ES-I3 (cell line): ENCODE data around the gene MSGN1.

Experiments used
- H3K36me3 ChIP-seq: 2 replicates; pipeline ENCODE4 v1.6.1; 2013; ENCODE audit warnings: mild to moderate bottlenecking, low read length, control low read depth, moderate library complexity; ENCODE audit not compliant: insufficient read depth
- H3K4me1 ChIP-seq: 2 replicates; pipeline ENCODE4 v1.6.1; 2013; ENCODE audit warnings: mild to moderate bottlenecking, control low read depth, low read length; ENCODE audit not compliant: insufficient read depth
- H3K9ac ChIP-seq: 2 replicates; pipeline ENCODE4 v1.6.1; 2013; ENCODE audit warnings: low read depth, mild to moderate bottlenecking, low read length, moderate library complexity
- H3K9me3 ChIP-seq: 2 replicates; pipeline ENCODE4 v1.6.1; 2013; ENCODE audit warnings: mild to moderate bottlenecking, low read length, moderate library complexity; ENCODE audit not compliant: control insufficient read depth, insufficient read depth

Gene MSGN1, protein sequence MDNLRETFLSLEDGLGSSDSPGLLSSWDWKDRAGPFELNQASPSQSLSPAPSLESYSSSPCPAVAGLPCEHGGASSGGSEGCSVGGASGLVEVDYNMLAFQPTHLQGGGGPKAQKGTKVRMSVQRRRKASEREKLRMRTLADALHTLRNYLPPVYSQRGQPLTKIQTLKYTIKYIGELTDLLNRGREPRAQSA

DNA sequence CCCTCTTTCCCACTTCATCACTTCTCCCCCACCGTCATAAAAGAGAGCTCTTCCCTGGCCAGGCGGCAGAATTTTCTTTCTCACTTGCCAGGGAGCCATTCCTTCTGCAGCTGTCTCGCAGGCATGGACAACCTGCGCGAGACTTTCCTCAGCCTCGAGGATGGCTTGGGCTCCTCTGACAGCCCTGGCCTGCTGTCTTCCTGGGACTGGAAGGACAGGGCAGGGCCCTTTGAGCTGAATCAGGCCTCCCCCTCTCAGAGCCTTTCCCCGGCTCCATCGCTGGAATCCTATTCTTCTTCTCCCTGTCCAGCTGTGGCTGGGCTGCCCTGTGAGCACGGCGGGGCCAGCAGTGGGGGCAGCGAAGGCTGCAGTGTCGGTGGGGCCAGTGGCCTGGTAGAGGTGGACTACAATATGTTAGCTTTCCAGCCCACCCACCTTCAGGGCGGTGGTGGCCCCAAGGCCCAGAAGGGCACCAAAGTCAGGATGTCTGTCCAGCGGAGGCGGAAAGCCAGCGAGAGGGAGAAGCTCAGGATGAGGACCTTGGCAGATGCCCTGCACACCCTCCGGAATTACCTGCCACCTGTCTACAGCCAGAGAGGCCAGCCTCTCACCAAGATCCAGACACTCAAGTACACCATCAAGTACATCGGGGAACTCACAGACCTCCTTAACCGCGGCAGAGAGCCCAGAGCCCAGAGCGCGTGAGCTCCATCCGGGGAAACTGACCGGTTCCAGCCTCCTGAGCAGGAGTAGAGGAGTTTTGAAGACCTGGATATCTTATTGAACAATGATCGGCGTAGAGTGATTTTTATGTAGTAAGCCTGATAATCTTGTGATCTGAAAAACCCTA lies at the start of gene MSGN1:
MSGN1 (plus strand) TSS at position 65 of the 850 bp plus-strand sequence; CDS start at position 124, 59 bp downstream.
- Histone ChIP-seq H3K4me1 (peaks cover 19% of the 10 kb centered on the region), H3K36me3 (no peaks in the 10 kb centered on the region), H3K9ac (no peak within 1 kb of the TSS), H3K9me3 (no peaks in the 10 kb centered on the region)

DNA sequence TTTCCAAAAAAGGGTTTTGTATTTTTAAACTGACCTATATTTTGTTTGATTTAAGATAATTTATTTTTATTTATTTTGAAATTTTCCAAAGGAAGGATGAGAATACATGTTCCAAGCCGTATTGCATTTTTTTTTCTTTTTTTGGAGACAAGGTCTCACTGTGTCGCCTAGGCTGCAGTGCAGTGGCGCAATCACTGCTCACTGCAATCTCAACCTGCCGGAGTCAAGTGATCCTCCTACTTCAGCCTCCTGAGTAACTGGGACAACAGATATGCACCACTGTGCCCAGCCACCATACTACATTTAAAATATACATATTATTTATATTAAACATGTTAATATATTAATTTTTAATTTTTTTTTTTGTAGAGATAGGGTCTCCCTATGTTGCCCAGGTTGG lies 47.4 kb upstream of the MSGN1 start:
- peaks cover 4% of the 10 kb centered on the region; the same call in 1 of the 2 replicates for H3K36me3 ChIP-seq
- H3K9ac ChIP-seq = no peak overlapping the region
- H3K9me3 ChIP-seq = no peaks in the 10 kb centered on the region
- H3K4me1 ChIP-seq = no peaks in the 10 kb centered on the region

DNA sequence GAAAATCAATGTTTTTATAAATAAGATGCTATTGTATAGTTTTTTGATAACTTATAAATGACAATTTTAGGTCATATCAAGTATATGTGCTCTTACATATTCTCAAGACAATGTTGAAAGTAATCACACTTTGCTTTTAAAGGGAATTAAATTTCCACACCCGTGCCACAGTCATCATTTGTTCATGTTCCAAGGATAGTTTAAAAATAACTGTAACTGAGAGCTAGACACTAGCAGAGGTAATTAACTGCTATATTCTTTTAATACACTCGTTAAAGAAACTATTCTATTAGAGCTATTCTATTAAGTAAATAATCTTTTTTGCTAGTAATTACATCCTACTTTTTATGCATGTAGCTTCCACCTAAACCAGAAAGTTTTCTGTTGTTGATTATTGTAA lies 44.3 kb upstream of the MSGN1 start:
- 0 out of 2 replicates have a peak, but pooled peaks cover 3% of the 10 kb centered on the region for H3K36me3 ChIP-seq
- no peak overlapping the region for H3K9ac ChIP-seq
- no peaks in the 10 kb centered on the region for H3K4me1 ChIP-seq
- H3K9me3 ChIP-seq = no peaks in the 10 kb centered on the region

DNA sequence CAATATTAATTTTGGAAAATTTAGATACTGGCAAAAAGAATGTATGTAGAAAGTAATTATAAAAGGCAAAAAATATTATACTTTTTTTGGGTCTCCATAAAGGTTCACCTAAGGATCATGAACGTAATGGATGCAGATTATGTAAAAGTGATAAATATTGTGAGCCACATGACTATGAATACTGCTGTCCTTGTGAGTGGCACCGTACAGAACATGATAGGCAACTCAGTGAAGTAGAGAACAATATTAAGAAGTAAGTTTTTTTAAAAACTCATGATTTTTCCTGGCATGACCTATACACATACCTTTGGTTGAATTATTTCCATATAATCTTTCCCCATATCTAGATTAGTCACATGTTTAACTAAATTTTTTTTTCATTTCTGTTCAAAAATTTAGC lies 43.7 kb upstream of the MSGN1 start:
- Histone ChIP-seq H3K36me3 (0 out of 2 replicates have a peak, but pooled peaks cover 3% of the 10 kb centered on the region), H3K4me1 (no peaks in the 10 kb centered on the region), H3K9ac (no peak overlapping the region), H3K9me3 (no peaks in the 10 kb centered on the region)

DNA sequence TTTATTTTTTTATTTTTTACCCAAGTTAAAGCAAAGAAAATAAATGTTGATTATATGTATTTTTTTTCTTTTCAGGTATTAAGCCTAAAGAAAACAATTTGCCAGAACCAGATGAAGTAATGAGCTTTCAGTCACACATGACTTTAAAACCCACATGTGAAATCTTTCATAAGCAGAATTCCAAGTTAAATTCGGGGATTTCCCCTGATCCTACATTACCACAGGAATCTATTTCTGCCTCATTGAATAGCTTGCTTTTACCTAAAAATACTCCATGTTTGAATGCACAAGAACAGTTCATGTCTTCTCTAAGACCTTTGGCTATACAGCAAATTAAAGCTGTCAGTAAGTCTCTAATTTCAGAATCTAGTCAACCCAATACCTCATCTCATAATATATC lies 35.7 kb upstream of the MSGN1 start:
- Histone ChIP-seq H3K4me1 (no peaks in the 10 kb centered on the region), H3K9ac (no peak overlapping the region), H3K9me3 (no peaks in the 10 kb centered on the region), H3K36me3 (no peaks in the 10 kb centered on the region; the same call in 1 of the 2 replicates)

DNA sequence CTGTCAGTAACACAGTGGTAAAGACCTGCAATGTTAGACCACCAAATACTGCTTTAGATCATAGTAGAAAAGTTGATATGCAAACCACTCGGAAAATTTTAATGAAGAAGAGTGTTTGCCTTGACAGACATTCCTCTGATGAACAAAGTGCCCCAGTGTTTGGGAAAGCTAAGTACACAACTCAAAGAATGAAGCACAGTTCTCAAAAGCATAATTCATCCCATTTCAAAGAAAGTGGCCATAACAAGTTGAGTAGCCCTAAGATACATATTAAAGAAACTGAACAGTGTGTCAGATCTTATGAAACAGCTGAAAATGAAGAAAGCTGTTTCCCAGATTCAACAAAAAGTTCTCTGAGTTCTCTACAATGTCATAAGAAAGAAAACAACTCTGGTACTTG lies 34.8 kb upstream of the MSGN1 start:
- H3K36me3 ChIP-seq = no peaks in the 10 kb centered on the region; the same call in 1 of the 2 replicates

DNA sequence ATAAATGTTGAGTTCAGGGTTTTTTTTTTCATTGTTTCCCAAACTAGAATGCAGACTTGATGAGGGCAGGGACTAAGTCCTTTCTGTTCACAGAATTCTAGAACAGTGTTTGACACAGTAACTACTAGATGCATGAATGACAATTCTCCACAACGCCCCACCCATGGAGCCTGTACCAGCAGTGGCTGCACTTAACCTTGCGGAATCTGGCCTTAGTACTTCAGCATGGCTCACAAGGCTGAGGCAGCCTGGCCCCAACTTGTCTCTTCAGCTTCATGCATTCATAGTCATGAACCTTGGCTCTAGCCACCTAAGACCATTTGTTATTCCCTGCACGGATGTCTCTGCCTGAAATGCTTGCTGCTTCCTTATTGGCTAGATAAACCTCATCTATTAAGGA lies 29.5 kb upstream of the MSGN1 start:
- Histone ChIP-seq H3K36me3 (no peaks in the 10 kb centered on the region), H3K4me1 (no peaks in the 10 kb centered on the region), H3K9me3 (no peaks in the 10 kb centered on the region), H3K9ac (no peak overlapping the region)

More for the DNA sequence above, 34.8 kb upstream of the MSGN1 start:
- Histone ChIP-seq H3K4me1 (no peaks in the 10 kb centered on the region), H3K9me3 (no peaks in the 10 kb centered on the region), H3K9ac (no peak overlapping the region)

DNA sequence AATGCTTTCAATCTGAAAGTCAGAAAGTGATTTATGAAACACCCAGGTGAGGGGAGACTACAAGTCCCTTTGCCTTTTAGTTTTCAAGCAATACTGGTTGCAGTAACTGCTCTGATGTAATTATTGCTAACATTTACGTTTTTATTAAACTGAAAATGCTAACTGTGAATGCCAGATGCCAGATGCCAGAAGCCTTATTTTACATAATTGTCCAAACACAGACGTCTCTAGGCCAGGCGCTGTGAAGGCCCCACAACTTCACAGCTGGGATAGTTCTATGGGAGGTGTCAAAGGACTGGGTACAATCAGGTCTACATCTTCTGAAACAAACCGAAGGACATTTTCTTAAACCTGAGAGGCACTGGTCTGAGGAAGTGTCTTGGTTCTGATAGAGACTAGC lies 27.5 kb upstream of the MSGN1 start:
- H3K36me3 ChIP-seq = no peaks in the 10 kb centered on the region
- no peaks in the 10 kb centered on the region for H3K9me3 ChIP-seq
- H3K4me1 ChIP-seq = peaks cover 2% of the 10 kb centered on the region; the same call in 1 of the 2 replicates
- H3K9ac ChIP-seq = no peak overlapping the region

DNA sequence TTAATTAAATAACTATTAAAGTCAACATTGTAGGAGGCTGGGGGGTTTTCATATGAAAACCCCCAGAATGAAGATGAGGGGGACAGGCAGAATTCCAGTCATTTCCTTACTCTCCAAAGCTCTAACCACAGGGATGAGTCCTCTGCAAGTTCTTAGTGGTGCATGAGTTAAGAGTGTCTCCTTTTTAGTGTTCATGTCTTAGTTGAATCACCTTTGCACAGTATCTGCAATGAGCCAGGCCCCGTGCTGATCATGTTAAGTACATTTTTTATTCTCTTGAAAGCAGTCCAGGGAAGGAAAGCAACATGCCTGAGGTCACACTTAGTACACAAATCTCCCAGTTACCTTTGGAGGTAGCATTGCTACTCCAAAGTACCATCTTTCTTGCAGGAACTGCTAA lies 25.7 kb upstream of the MSGN1 start:
- H3K9ac ChIP-seq = no peak overlapping the region
- no peaks in the 10 kb centered on the region for H3K36me3 ChIP-seq
- H3K9me3 ChIP-seq = no peaks in the 10 kb centered on the region
- peaks cover 6% of the 10 kb centered on the region; the same call in 1 of the 2 replicates for H3K4me1 ChIP-seq

DNA sequence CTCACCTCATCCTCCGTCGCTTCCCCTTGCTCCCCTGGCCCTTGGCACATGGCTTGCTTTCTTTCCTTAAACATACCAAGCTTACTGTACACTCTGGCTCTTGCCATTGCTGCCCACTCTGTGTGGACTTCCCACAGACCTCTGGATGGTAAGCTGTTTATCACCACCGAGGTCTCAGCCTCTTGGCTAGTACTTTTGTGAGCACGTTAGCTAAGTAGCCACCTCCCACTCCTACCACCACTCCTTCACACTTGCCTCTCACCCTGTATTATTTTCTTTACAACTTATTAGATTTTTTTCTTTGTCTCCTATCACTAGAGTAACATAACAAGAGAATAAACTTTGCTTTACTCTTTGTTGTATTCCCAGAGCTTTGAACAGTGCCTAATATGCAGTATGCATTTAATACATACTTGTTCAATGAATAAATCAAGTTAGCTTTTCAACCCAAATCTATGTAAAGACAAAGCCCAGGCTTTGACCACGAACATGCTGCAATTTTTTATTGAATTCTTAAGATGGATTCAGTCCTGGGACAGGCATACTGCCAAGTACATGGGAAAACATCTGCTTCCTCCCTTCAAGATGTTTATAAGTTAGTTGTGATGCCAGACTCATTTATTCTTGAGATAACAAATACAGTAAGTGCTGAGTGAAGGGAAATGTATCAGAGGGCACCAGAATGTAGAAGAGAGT lies 25.0 kb upstream of the MSGN1 start:
- H3K36me3 ChIP-seq = no peaks in the 10 kb centered on the region
- H3K4me1 ChIP-seq = peaks cover 6% of the 10 kb centered on the region; the same call in 1 of the 2 replicates
- no peaks in the 10 kb centered on the region for H3K9me3 ChIP-seq
- no peak overlapping the region for H3K9ac ChIP-seq

DNA sequence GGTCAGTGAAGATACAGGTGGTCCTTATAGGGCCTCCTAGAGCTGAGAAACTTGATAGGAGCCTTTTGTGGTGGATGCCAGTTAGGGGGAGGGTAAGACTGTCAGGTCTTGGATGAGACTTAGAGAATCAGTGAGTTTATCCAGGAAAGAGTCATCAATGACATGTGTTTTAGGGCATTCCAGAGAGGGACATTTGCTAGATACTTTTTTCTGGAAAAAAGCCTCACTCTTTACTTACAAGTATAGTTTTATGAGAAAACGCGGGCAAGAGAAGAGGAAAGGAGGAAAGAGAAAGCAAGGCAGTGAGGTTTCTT lies 24.5 kb upstream of the MSGN1 start:
- Histone ChIP-seq H3K36me3 (no peaks in the 10 kb centered on the region), H3K9ac (no peak overlapping the region), H3K4me1 (peaks cover 6% of the 10 kb centered on the region; the same call in 1 of the 2 replicates), H3K9me3 (no peaks in the 10 kb centered on the region)

DNA sequence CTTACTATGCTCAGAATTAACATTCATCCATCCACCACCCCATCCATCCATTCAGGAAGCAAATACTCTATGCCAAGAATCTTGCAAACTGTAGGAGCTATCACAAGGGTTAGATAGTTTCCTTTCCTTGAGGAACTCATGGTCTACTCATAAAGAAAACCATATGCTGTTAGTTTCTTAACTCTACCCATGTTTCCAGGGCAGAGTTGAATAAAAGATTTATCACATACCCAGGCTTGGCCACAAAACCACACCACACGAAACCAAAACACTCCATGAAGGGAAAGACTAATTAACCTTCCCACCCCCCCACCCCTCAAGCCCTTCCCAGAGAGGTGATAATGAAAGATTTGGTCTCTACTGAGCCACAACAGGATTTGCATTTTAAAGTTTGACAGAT lies 23.7 kb upstream of the MSGN1 start:
- peaks cover 6% of the 10 kb centered on the region; the same call in 1 of the 2 replicates for H3K4me1 ChIP-seq
- no peaks in the 10 kb centered on the region for H3K9me3 ChIP-seq
- H3K36me3 ChIP-seq = no peaks in the 10 kb centered on the region
- H3K9ac ChIP-seq = no peak overlapping the region

DNA sequence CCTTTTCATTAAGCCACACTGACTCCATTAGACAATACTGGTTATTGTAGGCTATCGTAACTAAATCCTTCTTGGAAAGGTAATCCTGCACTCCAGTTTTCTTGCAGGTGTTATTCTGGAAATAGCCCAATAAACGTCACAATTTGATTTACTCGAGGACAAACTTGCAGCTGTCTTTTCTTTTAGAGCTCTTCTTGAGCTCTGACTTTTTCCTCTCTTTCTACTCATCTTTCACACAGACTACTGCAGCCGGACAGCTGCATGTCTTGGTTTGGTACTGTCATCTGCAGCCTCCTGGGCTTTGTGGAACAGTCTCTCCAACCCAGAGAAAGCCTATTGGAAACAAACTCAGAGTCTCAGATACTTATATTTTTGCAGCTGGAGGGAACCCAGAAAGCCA lies 23.0 kb upstream of the MSGN1 start:
- no peak overlapping the region for H3K9ac ChIP-seq
- H3K4me1 ChIP-seq = peaks cover 6% of the 10 kb centered on the region; the same call in 1 of the 2 replicates
- H3K9me3 ChIP-seq = no peaks in the 10 kb centered on the region
- H3K36me3 ChIP-seq = no peaks in the 10 kb centered on the region

DNA sequence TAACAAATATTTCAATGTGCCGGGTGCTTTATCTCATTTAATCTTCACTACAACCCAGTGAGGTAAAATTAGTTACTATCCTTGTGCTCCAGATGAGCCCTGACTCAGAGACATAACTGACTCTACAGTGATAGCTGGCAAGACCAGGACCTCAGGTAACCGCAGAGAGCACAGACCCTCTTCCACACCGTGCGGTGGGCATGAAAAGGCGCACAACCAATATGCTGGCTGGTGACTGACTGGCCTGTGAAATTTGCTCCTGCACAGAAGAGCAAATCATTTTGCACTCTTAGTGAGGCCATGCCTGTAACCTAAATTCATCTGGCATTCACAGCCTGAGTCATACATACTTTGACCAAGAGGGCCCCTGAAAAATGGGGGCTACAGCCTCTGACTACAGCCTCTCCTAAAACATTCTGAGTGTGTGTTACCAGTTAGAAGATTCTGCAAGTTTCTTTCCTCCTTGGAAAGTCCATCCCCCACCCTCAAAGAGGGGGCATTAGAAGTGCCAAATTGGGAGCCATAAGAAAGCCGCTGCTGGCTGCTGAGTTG lies 22.4 kb upstream of the MSGN1 start:
- Histone ChIP-seq H3K4me1 (peaks cover 6% of the 10 kb centered on the region; the same call in 1 of the 2 replicates), H3K9me3 (no peaks in the 10 kb centered on the region), H3K9ac (no peak overlapping the region), H3K36me3 (no peaks in the 10 kb centered on the region)
